AG09319 (cell line): ENCODE data around the gene SLC15A3.

Experiments used
- DNase-seq: peaks from one replicate; pipeline ENCODE4 v3.0.0-alpha.2; 2010; ENCODE audit warnings: low read depth; ENCODE audit errors: extremely low read depth
- TF ChIP-seq, protein P1 (sequence below): IDR thresholded peaks from 2 replicates; pipeline ENCODE4 v1.5.1; 2011; ENCODE audit warnings: low read depth, mild to moderate bottlenecking, inconsistent platforms, low read length, moderate library complexity

SLC15A3 gene

GRCh38 chr11:60931917-60932316, 20.1 kb downstream of the SLC15A3 start:
- TF ChIP-seq, protein P1, sequence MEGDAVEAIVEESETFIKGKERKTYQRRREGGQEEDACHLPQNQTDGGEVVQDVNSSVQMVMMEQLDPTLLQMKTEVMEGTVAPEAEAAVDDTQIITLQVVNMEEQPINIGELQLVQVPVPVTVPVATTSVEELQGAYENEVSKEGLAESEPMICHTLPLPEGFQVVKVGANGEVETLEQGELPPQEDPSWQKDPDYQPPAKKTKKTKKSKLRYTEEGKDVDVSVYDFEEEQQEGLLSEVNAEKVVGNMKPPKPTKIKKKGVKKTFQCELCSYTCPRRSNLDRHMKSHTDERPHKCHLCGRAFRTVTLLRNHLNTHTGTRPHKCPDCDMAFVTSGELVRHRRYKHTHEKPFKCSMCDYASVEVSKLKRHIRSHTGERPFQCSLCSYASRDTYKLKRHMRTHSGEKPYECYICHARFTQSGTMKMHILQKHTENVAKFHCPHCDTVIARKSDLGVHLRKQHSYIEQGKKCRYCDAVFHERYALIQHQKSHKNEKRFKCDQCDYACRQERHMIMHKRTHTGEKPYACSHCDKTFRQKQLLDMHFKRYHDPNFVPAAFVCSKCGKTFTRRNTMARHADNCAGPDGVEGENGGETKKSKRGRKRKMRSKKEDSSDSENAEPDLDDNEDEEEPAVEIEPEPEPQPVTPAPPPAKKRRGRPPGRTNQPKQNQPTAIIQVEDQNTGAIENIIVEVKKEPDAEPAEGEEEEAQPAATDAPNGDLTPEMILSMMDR, result no peak
- DNase-seq, result no peak

DNA sequence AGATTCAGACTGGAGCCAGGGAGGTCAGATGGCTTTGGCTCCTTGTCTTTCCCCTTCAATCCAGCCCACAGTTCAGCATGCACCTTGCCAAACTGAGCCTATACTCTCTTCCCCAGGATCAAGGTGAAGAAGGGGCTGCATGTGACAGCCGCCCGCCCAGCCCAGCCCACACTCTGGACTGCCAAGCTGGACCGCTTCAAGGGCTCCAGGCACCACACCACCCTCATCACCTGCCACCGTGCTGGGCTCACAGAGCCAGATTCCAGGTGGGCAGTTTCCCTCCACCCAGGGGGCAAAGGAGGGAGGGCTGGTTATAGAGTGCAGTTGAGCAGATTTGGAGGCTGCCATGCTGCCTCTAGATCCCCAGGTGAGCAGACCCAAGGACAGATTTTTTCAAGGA, 21.6 kb downstream of the SLC15A3 start:
- DNase-seq, result no peak

DNA sequence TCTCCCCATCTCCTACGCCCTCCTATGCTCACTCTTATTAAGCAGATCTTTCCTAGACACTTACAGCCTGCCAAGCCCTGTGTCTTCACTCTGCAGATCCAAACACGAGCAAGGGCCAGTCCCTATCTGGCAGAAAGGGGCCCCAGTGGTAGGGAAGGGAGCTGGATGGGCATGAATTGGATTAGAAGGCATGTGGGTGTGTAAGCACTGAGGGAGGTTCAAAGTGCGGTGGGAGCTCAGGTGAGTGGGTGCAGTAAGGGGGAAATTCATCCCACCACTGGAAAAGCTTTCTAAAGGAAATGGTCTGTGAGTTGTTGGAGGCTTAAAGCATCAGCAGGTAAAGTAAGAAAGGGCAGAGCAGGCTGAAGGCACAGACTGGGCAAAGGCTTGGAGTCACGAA, 22.2 kb downstream of the SLC15A3 start:
- no peak for DNase-seq
- TF ChIP-seq, protein P1, result no peak

More for the DNA sequence above, 21.6 kb downstream of the SLC15A3 start:
- TF ChIP-seq, protein P1, result no peak

DNA sequence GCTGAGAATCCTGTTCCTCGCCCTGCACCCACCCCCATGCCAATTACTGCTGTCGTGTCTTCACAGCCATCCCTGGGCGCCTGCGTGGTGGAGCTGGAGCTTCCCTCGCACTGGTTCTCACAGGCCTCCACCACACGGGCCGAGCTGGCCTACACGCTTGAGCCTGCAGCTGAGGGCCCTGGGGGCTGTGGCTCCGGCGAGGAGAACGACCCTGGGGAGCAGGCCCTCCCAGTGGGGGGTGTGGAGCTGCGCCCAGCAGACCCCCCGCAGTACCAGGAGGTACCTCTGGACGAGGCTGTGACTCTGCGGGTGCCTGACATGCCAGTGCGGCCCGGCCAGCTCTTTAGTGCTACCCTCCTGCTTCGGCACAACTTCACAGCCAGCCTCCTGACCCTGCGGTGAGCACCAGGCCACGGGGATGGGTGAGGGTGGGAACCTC, 23.4 kb downstream of the SLC15A3 start:
- DNase-seq, result no peak
- TF ChIP-seq, protein P1, result no peak

- TF ChIP-seq, protein P1, result no peak
Measured at GRCh38 chr11:60927600-60927999, 24.4 kb downstream of the SLC15A3 start.

GRCh38 chr11:60927061-60927592, 24.8 kb downstream of the SLC15A3 start:
- no peak for DNase-seq
- TF ChIP-seq, protein P1, result no peak

More at GRCh38 chr11:60927600-60927999, 24.4 kb downstream of the SLC15A3 start:
- no peak for DNase-seq

- TF ChIP-seq, protein P1, result no peak
- DNase-seq, result no peak
Measured at GRCh38 chr11:60926500-60926899, 25.5 kb downstream of the SLC15A3 start.
